H4 (cell line): ENCODE measurements around the gene GRM7. TPM values are rescaled to one million over a fixed set of nuclear protein-coding genes. Genes with fewer than 3 reads are reported as not detected.

Source experiments
- DNase-seq: peaks from one replicate; pipeline ENCODE4 v3.0.0-alpha.2; 2015; ENCODE audit warnings: low spot score
- total RNA-seq: library from RNA; depleted of rRNA; stranded (reverse); fragments of >200 nt; shearing (Covaris generic); gene quantifications from 2 replicates; pipeline ENCODE4 v1.2.3, GENCODE V29; 2014

GRM7 gene
- total RNA-seq, 1 experiment from 2014 or later, result not detected

DNA sequence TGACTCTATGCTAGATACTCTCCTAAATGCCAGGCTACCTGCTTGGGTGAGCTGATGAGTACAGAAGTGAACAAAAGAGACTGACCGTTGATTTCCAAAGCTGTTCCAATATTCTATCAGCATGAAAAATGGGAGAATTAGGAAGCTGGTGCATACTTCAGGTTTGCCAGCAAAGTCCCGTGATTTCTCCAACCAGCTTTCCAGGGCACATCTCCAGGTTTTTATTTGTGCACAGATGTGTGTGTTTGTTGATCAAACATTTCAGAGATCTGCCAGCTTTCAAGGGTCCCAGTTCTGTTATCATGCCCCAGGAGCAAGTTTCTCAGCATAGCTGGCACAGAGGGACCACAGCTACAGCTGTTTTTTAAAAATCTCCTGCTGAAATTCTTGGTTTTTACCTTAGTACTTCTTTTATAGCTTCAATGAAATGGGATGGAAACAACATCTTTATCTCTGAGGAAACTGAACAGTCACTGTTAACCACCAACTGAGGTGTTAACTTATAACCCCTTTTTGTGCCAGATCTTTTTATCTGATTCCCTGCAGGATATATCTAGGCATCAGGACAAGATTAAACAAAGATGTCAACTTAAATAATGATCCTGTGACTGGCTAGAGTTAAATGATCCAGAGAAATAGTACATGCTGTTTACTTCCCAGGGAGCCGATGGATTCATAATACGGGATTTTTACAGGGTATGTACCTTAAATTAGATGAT, 380.8 kb downstream of the GRM7 start:
- DNase-seq, result no peak

DNA sequence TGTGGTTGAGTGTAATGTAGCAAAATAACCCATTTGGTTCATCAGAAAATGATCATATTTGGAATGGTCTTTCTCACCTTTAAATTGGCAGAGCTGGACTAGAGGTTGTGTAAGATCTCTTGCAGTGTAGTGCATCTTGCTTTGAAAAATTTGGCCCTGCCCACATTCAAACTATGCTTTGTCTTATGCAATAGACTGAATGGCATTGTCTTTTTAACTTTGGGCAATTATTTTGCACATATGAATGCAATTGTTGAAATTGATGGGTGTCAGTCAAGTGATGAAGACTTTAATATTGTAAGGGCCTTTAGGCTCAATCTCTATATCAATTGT, 381.4 kb downstream of the GRM7 start:
- DNase-seq, result no peak

DNA sequence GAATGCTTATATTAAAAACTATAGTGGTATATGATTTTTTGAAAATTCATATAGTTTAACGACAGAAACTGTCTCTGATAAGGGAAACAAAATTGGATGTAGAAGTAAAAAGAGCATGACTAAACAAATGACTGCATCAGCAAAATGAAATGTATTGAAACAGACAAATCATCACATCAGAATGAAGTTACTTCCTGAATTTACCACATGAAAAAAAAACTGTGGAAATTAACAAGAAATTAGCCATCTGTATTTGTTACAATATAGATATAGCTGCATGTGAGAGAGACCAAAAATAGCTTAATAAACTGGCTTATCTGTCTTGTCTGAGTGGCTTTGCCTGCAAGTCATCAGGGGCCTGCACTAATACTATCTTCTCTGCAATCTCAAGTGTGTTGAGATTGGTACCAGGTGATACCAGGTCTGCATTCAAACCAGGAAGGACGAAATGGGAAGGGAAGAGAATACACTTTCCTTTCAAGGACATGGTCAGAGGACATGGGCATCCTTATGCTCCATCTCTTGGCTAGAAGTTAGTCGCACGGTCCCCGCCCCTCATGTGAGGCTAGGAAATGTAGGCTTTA, 388.7 kb downstream of the GRM7 start:
- DNase-seq, result no peak

DNA sequence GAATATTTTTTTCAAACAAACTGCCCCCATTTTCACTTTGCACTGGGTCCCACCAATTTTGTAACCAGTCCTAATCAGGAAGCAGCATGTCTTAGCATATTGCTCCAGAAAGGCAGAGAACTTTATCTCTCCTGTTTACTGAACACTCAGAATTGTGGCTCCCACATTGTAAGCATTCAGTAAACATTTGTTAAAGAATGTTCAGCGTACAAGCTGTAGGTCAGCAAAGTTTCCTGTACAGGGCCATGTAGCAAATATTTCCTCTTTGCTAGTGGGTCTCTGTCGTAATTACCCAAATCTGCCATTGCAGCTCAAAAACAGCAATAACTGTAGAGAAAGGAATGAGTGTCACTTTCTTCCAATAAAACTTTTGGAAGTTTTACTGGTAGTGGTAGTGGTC, 393.3 kb downstream of the GRM7 start:
- DNase-seq, result no peak

DNA sequence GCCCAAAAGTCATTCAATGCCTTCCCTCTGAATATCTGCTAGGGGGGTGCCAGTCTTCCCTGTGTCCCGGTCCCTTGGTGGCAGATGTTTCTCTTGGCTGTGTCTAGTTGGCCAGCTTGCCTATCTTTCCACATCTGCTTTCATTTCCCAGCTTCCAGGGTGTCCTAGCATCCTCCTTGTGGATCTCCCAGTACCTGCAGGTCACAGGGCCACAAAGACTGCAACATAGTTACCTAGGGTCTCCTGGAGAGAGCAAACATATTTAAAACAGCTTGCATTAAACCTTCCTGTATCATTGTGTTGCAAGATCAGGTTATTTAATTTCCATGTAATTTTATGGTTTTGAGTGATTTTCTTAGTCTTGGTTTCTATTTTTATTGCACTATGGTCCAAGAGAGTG, 400.1 kb downstream of the GRM7 start:
- DNase-seq, result no peak

DNA sequence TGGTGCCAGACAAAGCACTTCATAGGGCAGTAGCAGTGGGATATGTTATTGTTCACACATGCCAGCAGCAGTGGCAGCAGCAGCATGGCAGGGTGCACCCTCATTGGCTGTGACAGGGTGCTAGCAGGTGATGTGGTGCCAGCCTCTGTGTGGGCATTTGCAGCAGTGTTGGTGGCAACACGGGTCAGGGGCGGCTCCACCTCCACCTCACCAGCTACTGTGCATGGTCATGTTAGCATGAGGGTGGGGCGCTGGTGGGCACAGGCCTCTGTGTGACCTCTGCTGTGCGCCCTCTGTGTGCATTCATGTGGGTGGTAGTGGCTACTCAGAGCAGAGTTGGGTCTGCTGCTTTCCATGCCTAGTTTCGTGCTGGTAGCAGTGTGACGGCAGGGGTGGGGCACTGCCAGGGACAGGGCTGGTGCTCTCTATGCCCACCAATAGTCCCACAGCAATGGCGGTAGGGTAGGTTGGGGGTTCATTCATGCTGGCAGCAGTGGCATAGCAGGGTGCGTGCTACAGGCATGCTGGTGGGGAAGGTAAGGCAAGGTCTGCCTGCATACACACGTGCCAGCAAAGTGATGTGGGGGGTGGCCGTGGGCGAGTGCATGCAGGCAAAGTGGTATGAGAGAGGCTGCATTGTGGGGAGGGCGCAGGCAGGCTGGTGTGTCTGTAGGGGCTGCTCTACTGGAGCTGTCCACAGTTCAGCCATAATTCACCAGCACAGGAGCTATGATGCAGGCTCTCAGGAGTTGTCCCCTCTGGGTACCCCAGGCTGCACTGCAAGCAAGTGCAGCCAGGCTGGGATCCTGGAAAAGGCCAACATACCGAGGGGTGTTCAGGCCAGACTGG, 402.7 kb downstream of the GRM7 start:
- DNase-seq, result no peak

DNA sequence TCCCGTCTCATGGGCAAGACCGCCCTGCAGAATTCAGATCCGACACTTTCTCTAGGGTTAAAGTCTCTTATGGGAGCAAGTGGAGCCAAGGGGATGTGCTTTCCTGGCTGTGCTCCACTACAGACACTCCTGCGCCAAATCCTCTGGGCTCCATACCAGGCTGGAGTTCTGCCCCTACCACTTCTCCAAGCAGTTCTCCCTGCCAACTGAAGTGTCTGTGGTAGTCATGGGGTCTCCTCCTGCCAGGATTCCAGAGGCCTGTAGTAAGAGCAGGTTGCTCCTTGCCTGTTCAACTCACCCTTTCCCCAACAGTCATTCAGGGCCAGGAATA, 403.2 kb downstream of the GRM7 start:
- DNase-seq, result no peak

DNA sequence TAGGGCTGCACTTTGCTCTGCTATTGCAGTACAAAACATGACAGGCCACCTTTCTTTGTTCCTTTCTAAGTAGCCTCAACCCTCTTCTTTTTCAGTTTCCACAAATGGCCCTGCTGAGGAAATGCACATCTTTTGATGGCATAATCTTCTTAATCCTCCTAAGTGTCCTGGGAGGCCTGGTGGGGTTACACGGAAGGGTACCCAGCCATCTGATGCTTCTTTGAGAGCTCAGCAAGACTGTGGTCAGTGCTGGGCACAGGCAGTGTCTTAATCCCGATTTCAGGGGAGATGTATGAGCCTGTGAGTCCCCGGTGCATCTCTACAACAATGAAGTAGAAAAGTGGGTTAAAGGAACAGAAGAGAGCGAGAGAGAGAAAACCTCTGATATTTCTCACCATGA, 404.8 kb downstream of the GRM7 start:
- DNase-seq, result no peak

DNA sequence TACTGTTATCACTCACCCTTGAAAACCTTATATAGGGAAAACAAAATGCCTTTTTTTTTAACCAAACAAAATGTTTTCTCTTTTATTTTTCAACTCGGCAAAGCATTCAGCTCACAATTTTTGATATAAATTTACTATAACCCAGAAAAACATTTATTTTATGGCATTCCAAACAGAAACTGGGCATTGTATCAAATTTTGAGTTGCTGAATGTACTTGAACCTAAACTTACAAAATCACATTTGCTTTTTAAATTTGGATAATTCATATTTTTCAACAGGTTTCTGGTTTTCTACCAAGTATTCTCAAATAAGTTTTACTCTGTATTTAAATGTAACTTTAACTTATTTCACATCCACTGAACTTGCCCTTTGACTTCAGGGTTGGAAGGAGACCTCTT, 405.6 kb downstream of the GRM7 start:
- DNase-seq, result no peak

DNA sequence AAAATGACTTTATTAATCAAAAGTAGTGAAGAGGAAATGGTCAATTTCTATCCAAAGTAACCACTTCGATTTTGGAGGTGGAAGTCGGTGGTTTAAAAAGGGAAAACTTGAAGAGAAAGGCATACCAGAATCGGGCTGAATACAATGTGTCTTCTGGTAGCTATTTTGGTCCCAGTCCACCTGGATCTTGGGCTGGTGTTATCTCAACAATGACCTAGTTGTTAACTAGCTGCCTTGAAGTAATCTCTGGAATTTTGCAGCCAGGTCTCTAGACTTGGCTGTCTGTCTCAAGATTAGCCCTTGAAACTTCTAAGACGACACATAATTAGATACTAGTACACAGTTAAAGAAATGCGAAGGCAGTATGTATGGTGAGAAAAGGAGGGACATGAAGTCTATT, 409.8 kb downstream of the GRM7 start:
- no peak for DNase-seq

DNA sequence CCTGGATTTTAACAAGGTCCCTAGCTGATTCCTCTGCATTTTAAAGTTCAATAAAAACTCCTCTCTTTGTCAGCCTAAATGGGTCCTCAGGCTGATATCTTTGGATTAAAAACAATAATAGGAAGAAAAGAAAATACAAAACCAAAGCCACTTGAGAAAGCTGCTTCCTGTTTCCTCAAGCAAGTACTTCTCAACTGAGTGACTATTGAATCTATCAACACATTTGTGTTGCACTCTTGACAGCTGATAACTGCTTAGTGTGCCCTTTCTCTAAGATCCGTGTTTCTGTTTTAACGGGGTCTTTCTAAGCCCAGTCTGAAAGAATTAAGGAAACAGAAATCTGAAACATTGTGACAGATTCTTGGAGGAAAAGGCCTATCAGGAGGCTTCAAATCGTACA, 410.7 kb downstream of the GRM7 start:
- DNase-seq, result no peak

DNA sequence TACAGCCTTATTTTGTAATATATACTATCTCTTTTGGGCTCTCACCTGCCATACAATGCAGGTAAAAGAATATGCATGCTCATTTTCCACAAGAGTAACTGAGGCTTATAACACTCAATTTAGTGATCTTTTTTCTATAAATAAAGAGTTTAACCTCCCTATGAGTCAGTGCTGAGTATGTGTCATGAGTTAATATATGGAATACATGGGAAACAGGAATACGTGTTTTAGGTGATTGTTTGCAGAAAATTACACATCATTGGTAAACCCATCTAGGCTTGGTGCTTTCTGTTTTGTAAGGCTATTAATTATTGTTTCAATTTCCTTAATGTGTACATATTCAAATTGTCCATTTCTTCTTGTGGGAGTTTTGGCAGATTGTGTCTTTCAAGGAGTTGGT, 411.3 kb downstream of the GRM7 start:
- no peak for DNase-seq

DNA sequence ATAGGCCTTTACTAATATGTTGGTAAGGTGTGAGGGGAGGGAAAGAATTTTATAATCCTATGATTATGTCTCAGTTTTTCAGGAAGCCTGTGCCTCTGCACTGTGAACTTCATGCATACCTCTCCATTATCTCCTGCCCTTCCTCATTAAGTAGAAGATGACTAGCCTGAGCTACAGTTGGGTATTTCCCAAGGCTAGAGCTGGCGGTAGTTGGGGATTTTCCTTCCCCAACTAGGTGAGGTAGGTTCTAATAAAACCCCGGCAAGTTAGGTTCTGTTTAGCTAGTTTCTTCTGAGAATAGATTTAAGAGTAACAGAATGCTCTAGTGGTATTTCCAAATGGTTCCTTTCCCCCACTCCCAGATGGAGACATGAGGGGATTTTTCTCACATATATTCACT, 414.5 kb downstream of the GRM7 start:
- no peak for DNase-seq

DNA sequence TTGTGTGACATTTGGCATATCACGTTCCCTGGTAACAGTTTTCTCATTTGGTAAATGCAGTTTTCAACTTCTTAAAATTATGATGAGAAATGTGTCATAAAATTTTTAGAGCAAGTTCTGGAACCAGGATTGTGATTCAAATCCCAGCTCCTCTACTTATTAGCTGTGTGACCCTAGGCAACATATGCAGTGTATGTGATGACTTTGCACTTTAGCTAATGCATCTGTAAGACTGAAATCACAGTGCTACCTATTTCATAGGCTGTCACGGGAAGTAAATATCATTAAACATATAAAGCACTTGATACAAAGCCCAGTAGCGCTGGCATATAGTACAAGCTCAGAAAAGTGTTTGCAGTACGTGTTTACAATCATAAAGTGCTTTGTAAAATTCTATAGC, 419.4 kb downstream of the GRM7 start:
- no peak for DNase-seq

DNA sequence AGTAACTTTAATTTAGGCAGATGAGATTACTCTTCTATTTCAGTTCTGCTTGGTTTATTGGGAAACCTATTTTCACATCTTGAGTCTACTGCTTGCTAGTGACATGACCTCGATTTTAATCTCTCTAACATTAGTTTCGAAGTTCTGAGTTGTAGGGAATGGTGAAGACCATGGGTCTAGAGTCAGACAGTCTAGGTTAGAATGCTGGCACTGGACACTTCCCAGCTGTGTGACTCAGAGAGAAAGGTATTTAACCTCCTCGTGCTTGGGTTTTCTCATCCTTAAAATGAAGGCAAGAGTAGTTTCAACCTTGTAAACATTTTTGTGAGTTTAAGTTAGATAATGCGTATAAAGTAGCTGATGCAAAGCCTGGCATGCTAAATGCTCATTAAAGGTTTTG, 422.1 kb downstream of the GRM7 start:
- DNase-seq, result peak; percentile 6

DNA sequence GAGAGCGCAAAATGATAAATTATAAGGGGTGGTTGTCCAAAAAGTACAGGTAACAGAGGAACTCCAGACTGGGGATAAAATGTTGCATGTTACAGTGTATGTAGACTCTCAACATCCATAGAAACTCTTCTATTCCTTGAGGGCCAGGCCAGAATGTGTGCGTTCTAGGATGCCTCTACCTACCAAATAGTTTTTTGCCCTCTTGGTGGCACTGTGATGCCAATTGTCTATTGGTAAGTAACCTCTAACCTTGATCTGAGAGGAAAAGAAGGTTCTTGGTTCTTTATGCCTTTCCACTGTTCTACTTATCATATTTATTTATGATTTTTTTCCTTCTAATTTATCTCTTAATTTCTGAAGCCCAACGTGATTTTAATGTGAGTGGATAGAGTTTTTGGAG, 424.6 kb downstream of the GRM7 start:
- DNase-seq, result no peak

DNA sequence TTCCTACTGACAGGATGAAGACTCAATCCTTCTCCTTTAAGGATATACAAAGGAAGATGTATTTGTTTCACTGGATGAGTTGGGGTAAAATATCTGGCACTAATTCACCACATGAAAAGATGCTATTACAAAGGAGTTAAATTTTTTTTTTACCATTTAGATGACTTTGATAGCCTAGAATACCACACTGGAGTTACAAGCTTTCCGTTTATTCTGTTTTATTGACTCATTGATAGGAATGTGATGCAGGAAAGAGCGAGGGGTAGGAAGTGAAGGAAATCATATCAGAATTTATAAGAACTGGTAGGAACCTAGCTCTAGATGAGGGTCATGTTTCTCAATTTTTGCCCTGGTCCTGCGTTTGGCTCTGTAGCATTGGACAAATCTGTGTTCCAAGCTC, 427.2 kb downstream of the GRM7 start:
- no peak for DNase-seq

DNA sequence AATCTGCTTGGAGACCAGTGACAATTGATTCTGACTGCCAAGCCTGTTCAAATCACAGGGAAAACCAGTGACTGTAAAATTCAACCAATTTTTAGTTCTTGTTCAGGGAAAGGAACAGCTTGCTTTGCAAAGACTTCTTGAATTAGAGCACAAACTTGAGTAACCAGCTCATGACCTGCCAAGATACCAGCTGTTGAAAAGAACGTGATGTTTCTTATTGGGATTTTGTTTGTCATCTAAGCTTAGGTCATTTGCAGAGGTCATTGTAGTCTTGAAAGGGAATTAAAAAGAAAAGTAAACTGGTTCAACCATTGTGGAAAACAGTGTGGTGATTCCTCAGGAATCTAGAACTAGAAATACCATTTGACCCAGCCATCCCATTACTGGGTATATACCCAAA, 428.2 kb downstream of the GRM7 start:
- no peak for DNase-seq

DNA sequence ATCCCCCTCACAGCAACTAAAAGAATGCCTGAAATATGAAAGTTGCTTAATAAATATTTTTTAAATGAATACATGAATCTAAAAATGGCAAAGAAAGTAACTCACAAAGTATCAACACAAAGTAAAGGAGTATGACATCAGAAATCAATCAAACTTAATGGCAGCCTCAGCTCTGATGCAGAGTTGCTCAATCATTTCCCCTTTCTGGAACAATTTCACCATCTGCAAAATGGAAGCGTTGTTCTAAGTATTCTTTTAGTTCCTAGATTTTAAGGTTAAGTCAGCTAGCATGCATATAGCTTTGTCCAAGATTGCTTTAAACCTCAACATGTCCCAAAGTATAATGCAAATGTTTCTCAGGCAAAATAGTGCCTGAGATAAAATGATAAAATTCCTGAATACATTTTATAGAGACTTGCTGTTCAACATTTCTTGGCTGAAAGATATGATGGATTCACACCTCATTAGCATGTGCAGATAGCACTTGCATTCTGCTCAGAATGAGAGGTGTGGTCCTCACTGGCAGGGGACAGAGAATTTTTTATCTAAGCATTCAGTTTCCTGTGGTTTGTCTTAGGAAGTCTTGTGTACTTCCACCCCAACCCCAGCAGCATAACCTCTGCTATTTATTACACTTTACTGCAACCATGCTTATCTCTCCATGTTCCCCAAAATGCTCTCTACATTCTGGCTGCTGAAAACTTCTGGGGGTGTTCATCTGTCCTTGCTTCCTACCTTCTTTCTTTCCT, 429.3 kb downstream of the GRM7 start:
- DNase-seq, result no peak

DNA sequence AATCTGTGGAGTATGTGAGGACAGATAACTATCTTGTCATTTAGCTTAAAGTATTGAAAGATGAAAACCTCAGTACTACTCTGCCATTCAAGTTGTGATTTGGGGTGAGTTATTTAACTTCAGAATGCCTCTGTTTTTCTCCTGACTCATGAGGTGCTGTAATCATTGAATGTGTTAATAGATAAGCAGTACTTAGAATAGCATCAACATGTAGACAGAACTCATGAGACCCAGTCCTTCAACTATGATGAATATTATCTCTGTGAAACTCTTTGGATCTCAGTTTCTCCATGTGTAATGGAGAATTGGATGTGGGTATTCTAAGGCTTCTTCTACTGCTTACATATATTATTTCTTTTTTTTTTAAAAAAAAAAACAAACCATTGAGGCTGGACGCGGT, 431.4 kb downstream of the GRM7 start:
- no peak for DNase-seq

DNA sequence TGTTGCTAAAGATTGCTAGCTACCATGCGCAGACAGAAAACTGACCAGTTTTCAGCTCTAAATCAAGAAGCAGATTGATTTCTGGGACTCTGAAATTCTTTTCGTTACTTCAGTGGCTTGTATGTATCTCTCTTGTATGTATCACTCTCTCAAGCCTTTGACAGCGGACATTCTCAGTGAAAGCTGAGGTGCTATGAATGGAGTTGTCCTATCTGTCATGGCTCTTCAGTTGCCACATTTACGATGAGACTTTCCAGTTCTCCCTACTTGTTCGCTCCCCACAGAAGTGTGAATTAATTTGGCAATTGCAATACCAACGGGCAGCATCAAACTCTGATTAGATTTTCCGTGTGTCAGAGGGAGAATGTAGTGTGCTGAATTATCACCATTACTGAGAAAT, 432.4 kb downstream of the GRM7 start:
- DNase-seq, result no peak

DNA sequence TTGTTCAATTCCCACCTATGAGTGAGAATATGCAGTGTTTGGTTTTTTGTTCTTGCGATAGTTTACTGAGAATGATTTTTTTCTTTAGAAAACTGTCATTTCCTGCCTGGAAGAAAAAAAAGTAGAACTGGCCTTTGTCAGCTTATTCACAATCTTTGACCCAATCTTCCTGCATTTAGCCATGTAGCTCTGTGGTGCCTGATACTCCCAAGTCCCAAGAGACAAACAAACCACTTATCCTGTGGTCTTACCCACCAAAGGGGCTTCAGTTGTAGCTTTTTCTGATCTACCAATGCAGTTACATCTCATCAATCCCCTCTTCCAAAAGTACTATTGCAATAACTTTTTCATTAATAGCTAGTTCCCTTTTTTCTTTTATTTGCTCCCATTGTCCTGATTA, 444.6 kb downstream of the GRM7 start:
- DNase-seq, result no peak

DNA sequence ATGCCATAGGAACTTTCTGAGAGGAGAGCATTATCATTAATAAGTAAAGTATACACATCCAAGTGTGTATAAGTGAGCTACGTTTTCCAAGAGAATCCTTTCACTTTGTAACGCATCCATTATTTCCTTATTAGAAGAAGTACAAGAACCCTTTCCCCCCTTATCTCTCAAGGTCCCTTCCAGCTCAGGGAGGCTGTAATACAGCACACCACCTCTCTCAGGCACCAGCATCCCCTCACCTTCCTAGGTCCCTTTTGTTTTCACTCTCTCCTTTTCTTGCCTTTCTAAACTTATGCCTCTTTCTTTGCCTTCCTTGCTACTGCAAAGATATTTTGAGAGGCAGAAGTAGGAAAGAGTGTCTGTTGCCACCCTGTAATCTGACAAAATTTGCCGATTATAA, 446.0 kb downstream of the GRM7 start:
- no peak for DNase-seq
